ENCODE measurements around the gene MRPS17.

DNA sequence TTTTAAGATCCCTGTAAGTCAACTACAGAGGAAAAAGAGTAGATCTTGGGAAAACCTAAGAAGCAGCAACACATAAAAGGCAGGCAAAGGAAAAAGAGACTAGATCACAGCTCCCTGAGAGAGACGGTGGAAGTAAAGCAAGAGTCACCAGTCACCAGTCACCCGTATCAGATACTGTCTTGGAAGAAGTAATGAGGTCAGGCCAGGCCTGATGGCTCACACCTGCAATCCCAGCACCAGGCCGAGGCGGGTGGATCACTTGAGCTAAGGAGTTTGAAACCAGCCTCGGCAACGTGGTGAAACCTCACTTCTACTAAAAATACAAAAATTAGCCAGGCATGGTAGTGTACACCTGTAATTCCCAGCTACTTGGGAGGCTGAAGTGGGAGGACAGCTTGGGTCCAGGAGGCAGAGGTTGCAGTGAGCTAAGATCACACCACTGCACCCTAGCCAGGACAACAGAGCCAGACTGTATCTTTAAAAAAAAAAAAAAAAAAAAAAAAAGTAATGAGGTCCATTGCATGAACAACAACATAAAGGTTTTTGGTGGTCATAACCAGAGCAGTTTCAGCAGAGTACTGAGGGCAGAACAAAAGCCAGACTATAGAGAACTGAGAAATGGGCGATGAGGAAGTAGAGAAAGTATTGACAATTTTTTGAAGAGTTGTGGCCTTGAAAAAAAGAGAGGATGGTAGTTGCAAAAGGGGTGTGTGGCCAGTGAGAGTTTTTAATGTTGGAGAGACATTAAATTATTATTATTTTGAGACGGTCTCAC is 47.5 kb upstream of the MRPS17 start:
- TF ChIP-seq, protein P1, sequence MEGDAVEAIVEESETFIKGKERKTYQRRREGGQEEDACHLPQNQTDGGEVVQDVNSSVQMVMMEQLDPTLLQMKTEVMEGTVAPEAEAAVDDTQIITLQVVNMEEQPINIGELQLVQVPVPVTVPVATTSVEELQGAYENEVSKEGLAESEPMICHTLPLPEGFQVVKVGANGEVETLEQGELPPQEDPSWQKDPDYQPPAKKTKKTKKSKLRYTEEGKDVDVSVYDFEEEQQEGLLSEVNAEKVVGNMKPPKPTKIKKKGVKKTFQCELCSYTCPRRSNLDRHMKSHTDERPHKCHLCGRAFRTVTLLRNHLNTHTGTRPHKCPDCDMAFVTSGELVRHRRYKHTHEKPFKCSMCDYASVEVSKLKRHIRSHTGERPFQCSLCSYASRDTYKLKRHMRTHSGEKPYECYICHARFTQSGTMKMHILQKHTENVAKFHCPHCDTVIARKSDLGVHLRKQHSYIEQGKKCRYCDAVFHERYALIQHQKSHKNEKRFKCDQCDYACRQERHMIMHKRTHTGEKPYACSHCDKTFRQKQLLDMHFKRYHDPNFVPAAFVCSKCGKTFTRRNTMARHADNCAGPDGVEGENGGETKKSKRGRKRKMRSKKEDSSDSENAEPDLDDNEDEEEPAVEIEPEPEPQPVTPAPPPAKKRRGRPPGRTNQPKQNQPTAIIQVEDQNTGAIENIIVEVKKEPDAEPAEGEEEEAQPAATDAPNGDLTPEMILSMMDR (conservative IDR thresholded peaks at IDR 0.05 in 1 of 2, IDR thresholded peaks at IDR 0.05 in 1 of 2; ENCODE audit: low read depth in 1 of 2, low read length in 2 of 2), result no peak
- TF ChIP-seq EZH2 (IDR thresholded peaks at IDR 0.05; ENCODE audit: low read length, missing control alignments), result no peak

Data from fibroblast of lung (primary cell).